Measurements from ENCODE around the gene ARHGEF38.
"Not testable (repeated sequence)": the region's sequence is repeated elsewhere in the genome, so short reads cannot be mapped to it uniquely, and the experiment has no call there.

Gene ARHGEF38

DNA sequence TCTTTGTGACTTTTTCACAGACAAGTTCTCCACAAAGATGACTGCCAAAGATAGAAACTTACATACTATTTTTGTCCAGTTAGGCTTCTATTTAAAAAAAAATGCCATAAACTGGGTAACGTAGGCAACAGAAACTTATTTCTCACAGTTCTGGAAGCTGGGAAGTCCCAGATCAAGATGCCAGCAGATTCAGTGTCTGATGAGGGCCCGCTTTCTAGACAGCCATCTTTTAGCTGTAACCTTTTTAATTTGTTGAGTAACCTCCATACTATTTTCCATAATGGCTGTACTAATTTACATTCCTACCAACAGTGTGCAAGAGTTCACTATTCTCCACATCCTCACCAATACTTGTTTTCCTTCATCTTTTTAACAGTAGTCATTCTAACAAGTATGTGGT is 55.5 kb downstream of the ARHGEF38 start:
- DNase-seq (ENCODE audit: insufficient read length, low spot score) (no peak), FAIRE-seq (no peak)
- TF ChIP-seq POLR2A (IDR thresholded peaks at IDR 0.05; ENCODE audit: low read depth, low read length): no peak

DNA sequence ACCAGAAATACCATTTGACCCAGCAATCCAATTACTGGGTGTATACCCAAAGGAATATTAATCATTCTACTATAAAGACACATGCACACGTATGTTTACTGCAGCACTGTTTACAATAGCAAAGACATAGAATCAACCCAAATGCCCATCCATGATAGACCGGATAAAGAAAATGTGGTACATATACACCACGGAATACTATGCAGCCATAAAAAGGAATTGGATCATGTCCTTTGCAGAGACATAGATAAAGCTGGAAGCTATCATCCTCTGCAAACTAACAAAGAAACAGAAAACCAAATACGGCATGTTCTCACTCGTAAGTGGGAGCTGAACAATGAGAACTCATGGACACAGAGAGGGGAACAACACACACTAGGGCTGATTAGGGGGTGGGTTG is 57.4 kb downstream of the ARHGEF38 start:
- FAIRE-seq; DNase-seq (ENCODE audit: insufficient read length, low spot score): not testable (repeated sequence)

DNA sequence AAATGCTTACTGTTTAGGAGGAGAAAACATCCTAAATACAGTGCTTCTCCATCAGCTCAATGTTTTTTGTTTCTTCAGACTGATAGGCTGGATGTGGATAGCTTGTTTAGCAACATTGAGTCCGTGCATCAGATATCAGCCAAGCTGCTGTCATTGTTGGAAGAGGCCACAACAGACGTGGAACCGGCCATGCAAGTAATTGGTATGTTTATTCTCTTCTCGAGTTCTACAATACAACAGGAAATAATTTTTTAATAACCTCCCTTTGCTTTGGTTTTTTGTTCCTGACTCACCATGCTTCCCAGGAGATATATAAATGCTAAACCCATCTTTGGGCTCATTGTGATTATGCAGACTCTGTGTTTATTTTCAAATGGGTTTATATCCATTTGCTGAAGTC is 60.9 kb downstream of the ARHGEF38 start:
- DNase-seq (ENCODE audit: insufficient read length, low spot score) (no peak), FAIRE-seq (no peak)
- TF ChIP-seq POLR2A (IDR thresholded peaks at IDR 0.05; ENCODE audit: low read depth, low read length): no peak

DNA sequence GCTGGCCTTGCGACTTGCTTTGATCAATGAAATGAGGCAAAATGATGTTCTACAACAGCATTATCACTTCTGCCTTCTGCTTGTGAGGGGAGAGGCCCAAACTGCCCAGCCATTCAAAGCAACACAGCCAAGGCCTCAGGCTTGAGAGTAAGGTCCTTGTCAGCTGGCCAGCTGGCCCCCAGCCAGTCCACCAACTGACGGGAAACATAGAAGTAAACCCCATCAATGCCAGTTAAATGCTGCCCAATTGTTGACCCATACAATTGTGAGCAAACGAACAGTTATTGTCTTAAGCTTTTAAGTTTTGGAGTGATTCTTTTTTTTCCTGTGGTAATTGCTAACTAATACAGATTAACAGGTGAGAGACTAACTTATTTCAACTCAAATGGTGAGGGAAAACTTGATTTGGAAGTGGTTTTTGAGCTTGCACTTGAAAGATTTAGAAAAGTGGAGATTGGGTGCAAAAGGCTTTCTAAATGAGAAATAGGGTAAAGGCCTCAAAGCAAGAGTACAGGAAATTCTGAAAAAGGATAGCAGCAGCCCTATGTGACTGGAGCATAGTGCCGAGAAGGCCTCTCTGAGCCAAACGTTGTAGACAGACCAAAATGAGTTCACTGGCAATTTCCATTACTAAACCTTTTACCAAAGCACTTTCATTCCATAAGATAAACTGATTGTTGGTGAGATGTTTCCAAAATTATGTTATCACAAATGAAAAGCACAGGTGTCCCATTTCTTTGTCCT is 66.9 kb downstream of the ARHGEF38 start:
- no peak for TF ChIP-seq POLR2A (IDR thresholded peaks at IDR 0.05; ENCODE audit: low read depth, low read length)
- DNase-seq (ENCODE audit: insufficient read length, low spot score): no peak
- no peak for FAIRE-seq

DNA sequence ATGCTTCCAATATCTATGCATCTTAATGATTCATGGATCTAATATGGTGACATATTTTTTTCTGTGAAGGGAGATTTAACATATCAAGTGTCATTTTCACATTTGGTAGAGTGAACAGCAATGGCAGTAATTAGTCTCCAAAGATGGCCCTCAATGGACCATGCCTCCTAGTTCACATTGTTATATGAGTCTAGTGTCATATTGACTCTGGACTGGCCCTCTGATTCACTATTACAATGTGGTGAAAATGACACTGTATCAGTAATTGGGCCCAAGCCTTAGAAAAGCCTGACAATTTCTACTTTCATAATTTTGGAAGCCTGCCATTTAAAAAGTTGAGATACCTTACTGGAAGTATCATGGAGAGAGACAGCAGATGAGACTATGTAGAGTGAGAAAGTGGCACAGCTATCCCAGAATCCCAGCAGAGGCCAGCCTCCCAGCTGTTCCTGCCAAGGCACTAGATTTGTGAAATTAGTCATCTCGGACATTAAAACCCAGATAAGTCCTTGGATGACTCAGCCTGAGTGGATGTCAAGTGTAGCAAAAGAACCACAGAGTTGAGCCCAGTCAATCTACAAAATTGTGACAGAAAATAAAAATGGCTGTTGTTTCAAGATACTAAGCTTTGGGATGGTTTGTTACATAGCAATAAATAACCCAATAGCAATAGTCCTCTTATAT is 68.4 kb downstream of the ARHGEF38 start:
- DNase-seq (ENCODE audit: insufficient read length, low spot score) (peak; percentile 19), FAIRE-seq (peak; percentile 93)
- TF ChIP-seq POLR2A (IDR thresholded peaks at IDR 0.05; ENCODE audit: low read depth, low read length): no peak

DNA sequence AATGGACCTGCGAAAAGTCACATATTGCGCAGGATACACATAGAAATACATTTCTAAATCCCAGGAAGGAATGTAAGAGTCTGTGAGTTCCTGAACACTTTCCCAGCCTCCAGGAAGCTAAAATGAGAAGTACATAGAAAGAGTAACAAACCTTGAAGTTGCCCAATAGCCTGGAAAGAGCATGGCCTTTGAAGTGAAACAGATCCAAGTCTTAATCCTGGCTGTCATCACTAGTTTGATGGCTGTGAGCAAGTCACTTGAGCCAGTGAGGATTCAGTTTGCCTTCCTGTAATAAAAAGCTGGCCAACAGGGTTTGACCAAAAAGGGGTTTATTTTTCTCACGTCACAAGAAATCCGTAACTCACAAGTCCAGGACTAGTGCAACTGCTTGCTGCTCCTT is 69.8 kb downstream of the ARHGEF38 start:
- DNase-seq (ENCODE audit: insufficient read length, low spot score) (no peak), FAIRE-seq (no peak)
- TF ChIP-seq POLR2A (IDR thresholded peaks at IDR 0.05; ENCODE audit: low read depth, low read length): no peak

DNA sequence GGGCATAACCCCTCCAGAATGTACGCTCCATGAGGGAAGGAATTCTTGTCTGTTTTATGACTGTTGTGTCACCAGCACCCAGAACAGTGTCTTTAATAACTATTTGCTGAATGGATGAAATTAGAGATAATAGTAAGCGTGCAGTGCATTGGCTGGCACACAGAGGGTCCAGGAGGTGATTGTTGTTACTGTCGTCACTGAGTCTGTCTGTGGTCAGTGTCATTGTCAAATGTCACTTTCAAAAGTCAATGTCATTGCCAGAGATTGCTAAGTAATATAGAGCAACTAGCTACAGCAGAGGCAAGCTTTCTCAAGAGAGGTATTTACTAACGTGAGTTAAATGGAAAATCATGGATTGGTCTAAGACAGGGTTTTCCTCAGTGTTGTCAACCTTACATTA is 70.7 kb downstream of the ARHGEF38 start:
- no peak for DNase-seq (ENCODE audit: insufficient read length, low spot score)
- FAIRE-seq: no peak
- no peak for TF ChIP-seq POLR2A (IDR thresholded peaks at IDR 0.05; ENCODE audit: low read depth, low read length)

DNA sequence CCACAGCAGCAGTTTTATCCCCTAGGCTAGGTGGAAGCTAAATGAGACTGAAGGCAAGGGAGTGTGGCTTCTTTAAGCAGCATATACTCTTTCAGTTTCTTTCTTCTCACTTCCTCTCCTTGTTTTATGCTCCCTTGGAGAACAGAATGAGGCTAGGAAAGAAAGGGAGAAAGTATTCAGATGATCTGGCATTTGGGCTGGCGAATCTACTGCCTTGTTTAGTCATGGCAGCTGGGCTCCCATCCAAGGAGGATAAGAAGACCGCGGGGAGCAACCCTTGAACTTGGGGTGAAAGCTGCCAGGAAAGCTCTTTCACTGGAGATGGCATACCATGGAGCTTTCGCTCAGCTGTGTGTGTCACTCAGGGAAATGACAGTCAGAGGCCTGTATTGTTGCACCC is 72.1 kb downstream of the ARHGEF38 start:
- DNase-seq (ENCODE audit: insufficient read length, low spot score): peak; percentile 4
- peak; percentile 36 for FAIRE-seq
- no peak for TF ChIP-seq POLR2A (IDR thresholded peaks at IDR 0.05; ENCODE audit: low read depth, low read length)

DNA sequence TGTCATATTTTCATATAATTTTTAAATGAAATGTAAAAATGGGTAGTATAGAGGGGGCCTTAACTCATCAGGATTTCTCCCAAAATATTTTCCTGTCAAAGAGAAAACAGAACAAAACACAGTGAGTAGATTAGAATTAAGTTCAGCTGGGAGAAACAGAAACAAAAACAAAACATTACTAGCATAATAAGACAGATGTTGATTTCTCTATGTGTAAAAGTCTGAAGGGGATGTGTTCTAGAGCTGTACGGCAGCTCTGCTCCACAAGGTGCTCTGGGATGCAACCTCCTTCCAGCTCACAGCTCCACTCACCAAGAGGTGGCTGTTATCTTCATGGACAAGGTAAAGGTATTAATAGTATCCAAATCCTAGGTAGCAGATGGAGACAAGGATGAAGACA is 72.8 kb downstream of the ARHGEF38 start:
- no peak for DNase-seq (ENCODE audit: insufficient read length, low spot score)
- no peak for TF ChIP-seq POLR2A (IDR thresholded peaks at IDR 0.05; ENCODE audit: low read depth, low read length)
- no peak for FAIRE-seq

DNA sequence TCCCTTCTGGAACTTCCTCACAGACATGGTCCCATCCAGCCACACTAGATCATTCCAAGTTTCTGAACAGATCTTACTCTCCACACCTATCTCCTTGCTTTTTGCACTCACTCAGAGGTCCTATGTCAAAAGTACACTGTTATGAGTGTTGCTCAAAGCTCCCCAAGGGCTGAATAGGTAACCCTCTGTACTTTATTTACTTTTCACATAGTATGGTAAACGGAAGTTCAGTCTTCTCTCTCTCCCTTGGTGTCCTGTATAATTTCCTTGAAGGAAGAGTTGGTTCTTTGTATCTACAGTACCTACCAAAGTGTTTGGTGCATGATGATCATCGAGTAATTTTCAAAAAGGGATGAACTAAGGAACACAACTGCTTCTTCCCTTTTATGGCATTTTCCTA is 74.4 kb downstream of the ARHGEF38 start:
- DNase-seq (ENCODE audit: insufficient read length, low spot score): no peak
- no peak for FAIRE-seq
- TF ChIP-seq POLR2A (IDR thresholded peaks at IDR 0.05; ENCODE audit: low read depth, low read length): no peak

DNA sequence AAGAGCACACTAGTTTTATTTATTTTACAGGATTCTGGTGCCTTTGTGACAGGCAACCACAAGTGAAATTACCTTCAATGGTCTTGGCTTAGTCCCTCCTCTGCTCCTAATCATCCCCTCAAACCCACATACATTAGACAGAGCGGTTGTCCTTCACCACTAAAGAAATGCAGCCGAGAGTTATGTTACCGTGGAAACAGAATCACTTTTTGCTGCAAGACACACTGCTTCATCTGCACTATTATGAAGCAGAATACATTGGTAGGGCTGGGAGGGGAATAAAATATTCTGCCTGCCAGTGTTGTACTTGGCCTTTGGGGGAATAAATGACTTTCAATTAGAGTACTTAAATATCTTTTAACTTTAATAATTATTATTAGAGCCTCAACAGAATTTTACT is 75.2 kb downstream of the ARHGEF38 start:
- no peak for TF ChIP-seq POLR2A (IDR thresholded peaks at IDR 0.05; ENCODE audit: low read depth, low read length)
- FAIRE-seq (no peak), DNase-seq (ENCODE audit: insufficient read length, low spot score) (no peak)

DNA sequence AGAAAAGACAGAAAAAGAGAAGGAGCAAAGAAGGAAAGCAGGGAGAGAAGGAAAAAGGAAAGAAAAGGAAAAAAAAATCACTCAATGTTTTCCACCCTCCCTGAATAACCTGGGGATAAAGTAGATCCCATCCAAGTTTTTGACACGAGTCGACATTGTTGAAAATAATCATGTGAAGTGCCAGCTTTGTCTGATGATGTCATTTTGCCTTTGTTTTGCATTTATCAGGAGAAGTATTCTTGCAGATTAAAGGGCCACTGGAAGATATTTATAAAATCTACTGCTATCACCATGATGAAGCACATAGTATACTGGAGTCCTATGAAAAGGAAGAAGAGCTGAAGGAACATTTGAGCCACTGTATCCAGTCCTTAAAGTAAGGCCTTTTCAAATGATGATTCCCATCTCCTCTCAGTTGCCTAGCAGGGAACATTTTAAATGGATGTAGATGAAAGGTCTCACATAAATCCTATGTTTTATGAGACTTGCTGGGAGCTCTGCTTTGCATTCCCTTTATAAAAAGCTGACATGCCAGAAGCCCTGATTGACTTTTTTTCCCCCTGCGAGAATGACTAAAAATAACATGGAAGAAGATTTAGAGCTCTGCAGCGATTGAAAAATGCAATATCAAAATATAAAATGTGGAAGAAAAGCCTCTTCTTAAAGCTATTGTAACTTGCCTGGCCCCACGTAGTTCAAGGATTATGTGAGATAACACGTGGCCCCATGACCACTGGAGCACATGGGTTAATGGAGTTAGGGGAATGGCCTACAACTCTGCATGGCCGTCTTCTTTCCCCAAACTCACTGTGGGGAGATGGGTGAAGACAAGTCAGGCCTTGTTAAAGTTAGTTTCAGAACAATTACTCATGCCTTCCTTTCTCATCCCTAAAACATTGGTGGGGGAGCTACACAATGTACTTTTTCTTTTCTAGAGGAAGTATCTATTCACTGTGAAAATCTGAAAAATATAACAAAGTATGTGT is 78.5 kb downstream of the ARHGEF38 start:
- TF ChIP-seq POLR2A (IDR thresholded peaks at IDR 0.05; ENCODE audit: low read depth, low read length): no peak
- DNase-seq (ENCODE audit: insufficient read length, low spot score): no peak
- no peak for FAIRE-seq

DNA sequence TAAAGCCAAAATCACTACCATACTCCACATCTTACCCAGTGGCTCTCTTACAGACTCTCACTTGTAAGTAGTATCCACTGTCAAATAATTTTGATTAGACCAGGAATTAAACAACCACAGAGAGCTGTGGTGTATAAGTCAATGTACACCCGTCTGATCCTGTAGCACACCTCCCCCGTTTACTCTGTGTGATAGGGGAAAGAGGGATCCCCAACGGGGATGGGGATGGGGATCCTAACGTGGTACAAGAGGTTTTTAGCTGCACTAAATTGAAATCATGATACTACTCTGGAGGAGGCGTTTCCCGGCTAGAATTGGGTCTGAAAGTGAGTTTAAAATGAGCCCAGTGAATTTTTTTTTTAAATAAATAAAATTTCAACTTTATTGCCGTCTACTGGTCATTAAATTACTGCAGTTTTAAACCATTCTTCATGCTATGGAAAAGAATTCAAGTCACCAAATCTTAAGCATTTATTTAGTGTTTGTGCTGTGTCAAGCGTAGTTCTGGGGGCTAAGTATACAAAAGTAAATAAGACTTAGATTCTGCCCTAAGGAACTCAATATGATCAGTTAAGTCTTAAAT is 79.5 kb downstream of the ARHGEF38 start:
- FAIRE-seq: no peak
- TF ChIP-seq POLR2A (IDR thresholded peaks at IDR 0.05; ENCODE audit: low read depth, low read length): no peak
- DNase-seq (ENCODE audit: insufficient read length, low spot score): no peak

DNA sequence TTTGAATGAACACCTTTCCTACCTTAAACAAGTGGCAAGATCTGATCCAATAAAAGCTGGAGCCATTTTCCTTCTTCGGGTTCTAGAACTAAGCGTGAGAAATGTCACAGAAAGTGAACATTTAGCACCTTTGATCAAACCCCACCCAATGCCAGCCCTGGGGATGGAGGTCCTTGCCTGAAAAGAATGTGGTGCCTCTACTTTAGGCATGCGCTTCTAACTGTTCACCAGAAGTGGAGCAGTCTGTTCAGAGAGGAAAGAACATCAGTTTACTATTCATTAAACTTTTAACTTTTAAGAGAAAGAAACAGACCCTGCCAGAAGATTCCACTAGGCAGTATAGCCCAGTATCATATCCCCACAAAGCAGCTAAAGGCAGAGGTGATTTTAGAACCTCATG is 80.2 kb downstream of the ARHGEF38 start:
- FAIRE-seq (no peak), DNase-seq (ENCODE audit: insufficient read length, low spot score) (no peak)
- no peak for TF ChIP-seq POLR2A (IDR thresholded peaks at IDR 0.05; ENCODE audit: low read depth, low read length)
